ENCODE data around the gene CRYBA1. TPM values are rescaled to one million over a fixed set of nuclear protein-coding genes. Genes with fewer than 3 reads are reported as not detected.

The CRYBA1 gene
- total and polyA plus RNA-seq, 11 donors: not detected

DNA sequence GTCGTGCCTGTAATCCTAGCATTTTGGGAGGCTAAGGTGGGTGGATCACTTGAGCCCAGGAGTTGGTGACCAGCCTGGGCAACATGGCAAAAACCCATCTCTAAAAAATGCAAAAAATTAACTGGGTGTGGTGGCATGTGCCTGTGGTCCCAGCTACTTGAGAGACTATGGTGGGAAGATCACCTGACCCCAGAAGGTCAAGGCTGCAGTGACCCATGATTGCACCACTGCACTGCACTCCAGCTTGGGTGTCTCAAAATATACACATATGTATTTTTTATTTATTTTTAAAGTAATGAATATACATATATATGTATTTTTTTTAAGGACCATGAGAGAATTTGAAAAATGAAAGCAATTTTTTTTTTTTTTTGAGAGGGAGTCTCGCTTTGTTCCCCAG, 52.4 kb downstream of the CRYBA1 start:
- Histone ChIP-seq H3K9me3 (no peaks in the 10 kb centered on the region), H3K4me3 (no peak overlapping the region), H3K27ac (no peak overlapping the region), H3K4me1 (peaks cover 0 to 7% (median 0%) of the 10 kb centered on the region in 12 donors), H3K36me3 (no peaks in the 10 kb centered on the region), H3K27me3 (no peaks in the 10 kb centered on the region)
- DNase-seq: no peak
- WGBS, 4 donors: 85 to 95% (median 94%) methylated on average over 2 of the region's 2 CpGs
- TF ChIP-seq, protein P1, sequence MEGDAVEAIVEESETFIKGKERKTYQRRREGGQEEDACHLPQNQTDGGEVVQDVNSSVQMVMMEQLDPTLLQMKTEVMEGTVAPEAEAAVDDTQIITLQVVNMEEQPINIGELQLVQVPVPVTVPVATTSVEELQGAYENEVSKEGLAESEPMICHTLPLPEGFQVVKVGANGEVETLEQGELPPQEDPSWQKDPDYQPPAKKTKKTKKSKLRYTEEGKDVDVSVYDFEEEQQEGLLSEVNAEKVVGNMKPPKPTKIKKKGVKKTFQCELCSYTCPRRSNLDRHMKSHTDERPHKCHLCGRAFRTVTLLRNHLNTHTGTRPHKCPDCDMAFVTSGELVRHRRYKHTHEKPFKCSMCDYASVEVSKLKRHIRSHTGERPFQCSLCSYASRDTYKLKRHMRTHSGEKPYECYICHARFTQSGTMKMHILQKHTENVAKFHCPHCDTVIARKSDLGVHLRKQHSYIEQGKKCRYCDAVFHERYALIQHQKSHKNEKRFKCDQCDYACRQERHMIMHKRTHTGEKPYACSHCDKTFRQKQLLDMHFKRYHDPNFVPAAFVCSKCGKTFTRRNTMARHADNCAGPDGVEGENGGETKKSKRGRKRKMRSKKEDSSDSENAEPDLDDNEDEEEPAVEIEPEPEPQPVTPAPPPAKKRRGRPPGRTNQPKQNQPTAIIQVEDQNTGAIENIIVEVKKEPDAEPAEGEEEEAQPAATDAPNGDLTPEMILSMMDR (IDR thresholded peaks at IDR 0.05): no peak
- no peak for TF ChIP-seq POLR2A (IDR thresholded peaks at IDR 0.05)
- ATAC-seq: no peak
- intact Hi-C loops (cut with DNase I): loop anchor here in 1 of 10 donors (10.0 kb wide), 2 partner anchors 354 to 574 kb away; partner anchors contain the start of genes NEK8 and TLCD1

DNA sequence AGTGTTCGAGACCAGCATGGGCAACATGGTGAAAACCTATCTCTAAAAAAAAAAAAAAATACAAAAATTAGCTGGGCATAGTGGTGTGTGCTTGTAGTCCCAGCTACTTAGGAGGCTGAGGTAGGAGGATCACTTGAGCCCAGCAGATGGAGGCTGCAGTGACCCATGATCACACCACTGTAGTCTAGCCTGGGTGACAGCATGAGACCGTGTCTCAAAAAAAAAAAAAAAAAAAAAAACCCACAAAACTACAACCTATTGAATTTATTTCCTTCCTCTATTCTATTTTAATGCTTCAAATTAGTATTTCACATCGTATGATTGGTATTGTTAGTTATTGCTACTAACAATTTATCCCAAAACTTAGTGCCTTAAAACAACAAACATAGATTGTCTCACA, 56.7 kb downstream of the CRYBA1 start:
- Histone ChIP-seq H3K36me3 (no peaks in the 10 kb centered on the region), H3K27me3 (no peaks in the 10 kb centered on the region), H3K4me3 (no peak overlapping the region), H3K27ac (no peak overlapping the region), H3K9me3 (no peaks in the 10 kb centered on the region), H3K4me1 (no peaks in the 10 kb centered on the region)
- no peak for ATAC-seq
- DNase-seq: no peak
- intact Hi-C loops (cut with DNase I): no loop called here
- WGBS, 4 donors: 60 to 76% (median 71%) methylated on average over 3 of the region's 3 CpGs
- TF ChIP-seq, protein P1 (IDR thresholded peaks at IDR 0.05): no peak
- TF ChIP-seq POLR2A (IDR thresholded peaks at IDR 0.05): no peak

Other genes with a start within 250 kb of the CRYBA1 start
- gene SEZ6, start 240.8 kb upstream of the CRYBA1 start, total RNA-seq: under 1 TPM in 1 of 9 donors, not detected in 8; 0.25 TPM
- not detected for gene SEZ6, start 240.8 kb upstream of the CRYBA1 start, polyA plus RNA-seq
- gene PIPOX, start 203.7 kb upstream of the CRYBA1 start, total RNA-seq: 1 to 10 TPM in 4 of 9 donors, under 1 TPM in 4, not detected in 1; 0.26 to 5.2 (median 1.00) TPM
- under 1 TPM; 0.11 to 0.42 TPM for gene PIPOX, start 203.7 kb upstream of the CRYBA1 start, polyA plus RNA-seq
- gene MYO18A, start 66.5 kb upstream of the CRYBA1 start, total RNA-seq: 100 to 1,000 TPM; 241 to 340 (median 300) TPM
- 100 to 1,000 TPM in 1 of 2 donors, 10 to 100 TPM in 1; 83.5 to 306 TPM for gene MYO18A, start 66.5 kb upstream of the CRYBA1 start, polyA plus RNA-seq
- 10 to 100 TPM; 24.2 to 51.5 (median 35.7) TPM for gene NUFIP2, start 47.3 kb downstream of the CRYBA1 start, total RNA-seq
- 10 to 100 TPM in 1 of 2 donors, 1 to 10 TPM in 1; 8.4 to 16.6 TPM for gene NUFIP2, start 47.3 kb downstream of the CRYBA1 start, polyA plus RNA-seq
- gene TAOK1, start 143.5 kb downstream of the CRYBA1 start, total RNA-seq: 10 to 100 TPM; 41.7 to 81.2 (median 62.9) TPM
- 10 to 100 TPM in 1 of 2 donors, 1 to 10 TPM in 1; 9.2 to 17.4 TPM for gene TAOK1, start 143.5 kb downstream of the CRYBA1 start, polyA plus RNA-seq